GM12878 (cell line): ENCODE measurements around the gene GRM1. TPM values are rescaled to one million over a fixed set of nuclear protein-coding genes. Genes with fewer than 3 reads are reported as not detected.

Experiments used
- ATAC-seq: fragments of 200-7000 bp; cut with Tn5 transposase; 3 replicates; pipeline ENCODE4 v1.9.1; 2020; ENCODE audit warnings: mild to moderate bottlenecking, moderate library complexity
- BruUV-seq: library from RNA; stranded (reverse); fragments of 400-500 nt; replicated peaks from 2 replicates; lab custom pipeline; 2021; lab: Mats Ljungman, UMichigan
- CTCF ChIA-PET: fragments of 300-600 bp; sonication (Branson Sonifier 250); formaldehyde crosslinking; extraction: SDS; loops from one replicate; lab custom pipeline; 2021; ENCODE audit warnings: inconsistent platforms; lab: Yijun Ruan, JAX
- POLR2A ChIA-PET: fragments of 350-600 bp; formaldehyde crosslinking; extraction: SDS; loops from one replicate; lab custom pipeline; 2021; ENCODE audit warnings: inconsistent platforms; lab: Charles Lee
- RAD21 ChIA-PET: fragments of 300-600 bp; sonication (Branson Sonifier 250); formaldehyde crosslinking; loops from one replicate; lab custom pipeline; 2023; ENCODE audit warnings: antibody characterized with exemption; ENCODE audit not compliant: unreplicated experiment; lab: Charles Lee
- SMC1A ChIA-PET: fragments of 300-600 bp; sonication (Branson Sonifier 250); formaldehyde crosslinking; loops from one replicate; lab custom pipeline; 2023; ENCODE audit not compliant: unreplicated experiment, uncharacterized antibody; lab: Charles Lee
- DNase-seq: peaks from one replicate; pipeline ENCODE4 v3.0.0-alpha.2; 2011; ENCODE audit warnings: low read depth, low spot score
- FAIRE-seq: peaks from 3 replicates; lab custom pipeline; 2011; peaks lifted over from hg19 to GRCh38; lab: Jason Lieb, UNC
- H2AFZ ChIP-seq: 2 replicates; pipeline ENCODE4 v1.6.0; 2011; ENCODE audit warnings: low read depth, low read length, control low read depth; ENCODE audit not compliant: control insufficient read depth
- H3K27ac ChIP-seq: 2 replicates; pipeline ENCODE4 v1.5.1; 2011; ENCODE audit warnings: control low read depth; ENCODE audit not compliant: control insufficient read depth, insufficient read depth
- H3K27me3 ChIP-seq, 2 experiments: replicated peaks in 1 of 2; 2 replicates each; pipeline versions ENCODE4 v1.6.0 to v1.6.1; 2011; ENCODE audit warnings: low read length in 1 of 2; ENCODE audit not compliant: control insufficient read depth in 2 of 2, insufficient read depth in 2 of 2
- H3K36me3 ChIP-seq, 2 experiments: 2 replicates each; pipeline ENCODE4 v1.5.1; 2011; ENCODE audit warnings: low read length in 1 of 2; ENCODE audit not compliant: control insufficient read depth in 2 of 2, insufficient read depth in 2 of 2
- H3K4me1 ChIP-seq: 2 replicates; pipeline ENCODE4 v1.6.1; 2011; ENCODE audit warnings: mild to moderate bottlenecking, low read length, moderate library complexity, mixed read lengths; ENCODE audit not compliant: control insufficient read depth, insufficient read depth
- H3K4me2 ChIP-seq: 2 replicates; pipeline ENCODE4 v1.6.0; 2011; ENCODE audit warnings: control low read depth; ENCODE audit not compliant: control insufficient read depth, insufficient read depth
- H3K4me3 ChIP-seq: fragments of 200-600 bp; sonication (generic); 2 replicates; pipeline ENCODE4 v1.5.1; 2016
- H3K79me2 ChIP-seq: 2 replicates; pipeline ENCODE4 v1.6.0; 2011; ENCODE audit warnings: low read length; ENCODE audit not compliant: control insufficient read depth, insufficient read depth
- H3K9ac ChIP-seq: 2 replicates; pipeline ENCODE4 v1.8.0; 2011; ENCODE audit warnings: low read length, control low read depth, mixed read lengths; ENCODE audit not compliant: control insufficient read depth, insufficient read depth
- H3K9me3 ChIP-seq: replicated peaks from 3 replicates; pipeline ENCODE4 v1.5.1; 2011; ENCODE audit warnings: mild to moderate bottlenecking, low read length; ENCODE audit not compliant: control insufficient read depth, insufficient read depth
- H4K20me1 ChIP-seq: 2 replicates; pipeline ENCODE4 v1.6.0; 2011; ENCODE audit not compliant: control insufficient read depth, insufficient read depth
- ETV6 ChIP-seq, 2 experiments: fragments of 450-650 bp in 1 of 2; IDR thresholded peaks in 1 of 2; conservative IDR thresholded peaks in 1 of 2; 2 replicates each; pipeline ENCODE4 v1.6.1; 2014; ENCODE audit warnings: antibody characterized with exemption in 1 of 2, borderline replicate concordance in 1 of 2, low read depth in 1 of 2, mild to moderate bottlenecking in 1 of 2, moderate library complexity in 1 of 2
- MYB ChIP-seq: fragments of 150-350 bp; IDR thresholded peaks from 2 replicates; pipeline ENCODE4 v1.6.1; 2014; ENCODE audit warnings: mild to moderate bottlenecking, low read depth, low read length, borderline replicate concordance
- POU2F2 ChIP-seq: IDR thresholded peaks from 3 replicates; pipeline ENCODE4 v1.6.1; 2011; ENCODE audit warnings: low read depth, mild to moderate bottlenecking, low read length, borderline replicate concordance
- PRDM15 ChIP-seq: fragments of 450-650 bp; formaldehyde crosslinking; IDR thresholded peaks from 2 replicates; pipeline ENCODE4 v1.4.0; 2020; ENCODE audit warnings: mild to moderate bottlenecking, moderate library complexity
- SKIL ChIP-seq: fragments of 450-650 bp; IDR thresholded peaks from 2 replicates; pipeline ENCODE4 v1.6.1; 2017; ENCODE audit warnings: mild to moderate bottlenecking, low read depth, inconsistent platforms; ENCODE audit not compliant: poor library complexity, severe bottlenecking
- WGBS: methylation state at CpG from one replicate; pipeline ENCODE4 v1.1.6; 2016; ENCODE audit warnings: low lambda C conversion rate; ENCODE audit not compliant: insufficient replicate concordance, insufficient coverage; ENCODE audit errors: missing lambda C conversion rate; 5-methylcytosine and 5-hydroxymethylcytosine counted together
- in situ Hi-C: fragments of 300-500 bp; cut with MboI; formaldehyde crosslinking; loops from 9 replicates; pipeline ENCODE4 v1.14.3; 2018; ENCODE audit warnings: mixed read lengths
- intact Hi-C: fragments of 100-400 bp; cut with micrococcal nuclease; formaldehyde crosslinking; loops from one replicate; pipeline ENCODE4 v1.14.2; 2022; ENCODE audit not compliant: unreplicated experiment
- polyA plus RNA-seq, 11 experiments: library from polyadenylated mRNA; depleted of rRNA in 4 of 11; unstranded in 6 of 11; stranded (reverse) in 5 of 11; fragments of >200 nt; fragmentation: Nextera tagmentation in 4 of 11; fragmentation: Illumina TruSeq in 1 of 11; extraction: Ambion mirVana in 4 of 11; extraction: Trizol in 1 of 11; gene quantifications; 1 replicate in 1 of 11; 2 replicates in 10 of 11; pipeline versions ENCODE4 v1.2.1 to v1.2.3, GENCODE V29; 2011 to 2016; ENCODE audit warnings: inconsistent platforms in 2 of 11, missing spikeins in 2 of 11, low read depth in 1 of 11
- total RNA-seq, 4 experiments: library from RNA; depleted of rRNA in 3 of 4; stranded (reverse); fragments of >200 nt in 3 of 4; fragmentation: Illumina TruSeq in 1 of 4; extraction: Trizol in 1 of 4; gene quantifications; 2 replicates each; pipeline versions ENCODE4 v1.2.1 to v1.2.3, GENCODE V29; 2013 to 2021

Gene GRM1
- total and polyA plus RNA-seq, 10 of the 15 experiments (the other 5 are each of a cell fraction or from before 2014, with no cell fraction given), result 0.04 TPM; not detected in 9

GRCh38 chr6:146302994-146303393 is 274.1 kb downstream of the GRM1 start (continued):
- TF ChIP-seq MYB (no peak), POU2F2 (no peak), PRDM15 (no peak), ETV6 (conservative IDR thresholded peaks at IDR 0.05 in 1 of 2, IDR thresholded peaks at IDR 0.05 in 1 of 2; ENCODE audit: borderline replicate concordance in 1 of 2, low read depth in 1 of 2) (no peak)
- TF ChIP-seq, all 136 proteins: peak for 0

GRCh38 chr6:146304181-146304580 is 275.3 kb downstream of the GRM1 start:
- no peak overlapping the region for H3K4me3 ChIP-seq
- no peak overlapping the region for H3K27ac ChIP-seq
- DNase-seq, result no peak
- ATAC-seq, result no peak
- FAIRE-seq, result no peak
- BruUV-seq, result no TSS peak
- H3K9me3 ChIP-seq, result no peaks in the 10 kb centered on the region
- no peaks in the 10 kb centered on the region for H3K4me1 ChIP-seq
- H4K20me1 ChIP-seq, result no peaks in the 10 kb centered on the region; the same call in 1 of the 2 replicates
- SMC1A ChIA-PET, result no interaction called here
- RAD21 ChIA-PET, result no interaction called here
- POLR2A ChIA-PET, result no interaction called here
- intact Hi-C loops (no loop called here), in situ Hi-C loops (no loop called here)
- no peak overlapping the region for H3K4me2 ChIP-seq
- H3K79me2 ChIP-seq, result no peaks in the 10 kb centered on the region
- 40% methylated on average over 3 of the region's 3 CpGs for whole genome bisulfite sequencing
- H3K27me3 ChIP-seq, result no peaks in the 10 kb centered on the region
- H2AFZ ChIP-seq, result no peak overlapping the region
- CTCF ChIA-PET, result interaction anchor here (0.7 kb wide), 1 partner anchor 17 kb away, joined by 3 read pairs; no protein-coding TSS in a partner anchor
- TF ChIP-seq SKIL, result no peak
- no peak overlapping the region for H3K9ac ChIP-seq
- no peaks in the 10 kb centered on the region for H3K36me3 ChIP-seq
